ENCODE measurements around the gene WDR76. TPM values are rescaled to one million over a fixed set of nuclear protein-coding genes. Genes with fewer than 3 reads are reported as not detected.
A peak's percentile ranks its signal among the peaks of the same experiment; 100 is the strongest.

The WDR76 gene
- total RNA-seq, 3 donors from 2014 or later: 4.1 to 9.1 (median 8.0) TPM

- Histone ChIP-seq H3K36me3 (ENCODE audit: low read depth) (no peaks in the 10 kb centered on the region), H3K4me3 (no peak overlapping the region), H3K9me3 (no peaks in the 10 kb centered on the region), H3K4me1 (ENCODE audit: low read depth) (no peaks in the 10 kb centered on the region)
- intact Hi-C loops (cut with DNase I, micrococcal nuclease): no loop called here
- TF ChIP-seq, protein P1, sequence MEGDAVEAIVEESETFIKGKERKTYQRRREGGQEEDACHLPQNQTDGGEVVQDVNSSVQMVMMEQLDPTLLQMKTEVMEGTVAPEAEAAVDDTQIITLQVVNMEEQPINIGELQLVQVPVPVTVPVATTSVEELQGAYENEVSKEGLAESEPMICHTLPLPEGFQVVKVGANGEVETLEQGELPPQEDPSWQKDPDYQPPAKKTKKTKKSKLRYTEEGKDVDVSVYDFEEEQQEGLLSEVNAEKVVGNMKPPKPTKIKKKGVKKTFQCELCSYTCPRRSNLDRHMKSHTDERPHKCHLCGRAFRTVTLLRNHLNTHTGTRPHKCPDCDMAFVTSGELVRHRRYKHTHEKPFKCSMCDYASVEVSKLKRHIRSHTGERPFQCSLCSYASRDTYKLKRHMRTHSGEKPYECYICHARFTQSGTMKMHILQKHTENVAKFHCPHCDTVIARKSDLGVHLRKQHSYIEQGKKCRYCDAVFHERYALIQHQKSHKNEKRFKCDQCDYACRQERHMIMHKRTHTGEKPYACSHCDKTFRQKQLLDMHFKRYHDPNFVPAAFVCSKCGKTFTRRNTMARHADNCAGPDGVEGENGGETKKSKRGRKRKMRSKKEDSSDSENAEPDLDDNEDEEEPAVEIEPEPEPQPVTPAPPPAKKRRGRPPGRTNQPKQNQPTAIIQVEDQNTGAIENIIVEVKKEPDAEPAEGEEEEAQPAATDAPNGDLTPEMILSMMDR (IDR thresholded peaks at IDR 0.05): no peak
- no peak for DNase-seq
- no peak for ATAC-seq
Measured at GRCh38 chr15:43896543-43896942, 69.7 kb downstream of the WDR76 start.

DNA sequence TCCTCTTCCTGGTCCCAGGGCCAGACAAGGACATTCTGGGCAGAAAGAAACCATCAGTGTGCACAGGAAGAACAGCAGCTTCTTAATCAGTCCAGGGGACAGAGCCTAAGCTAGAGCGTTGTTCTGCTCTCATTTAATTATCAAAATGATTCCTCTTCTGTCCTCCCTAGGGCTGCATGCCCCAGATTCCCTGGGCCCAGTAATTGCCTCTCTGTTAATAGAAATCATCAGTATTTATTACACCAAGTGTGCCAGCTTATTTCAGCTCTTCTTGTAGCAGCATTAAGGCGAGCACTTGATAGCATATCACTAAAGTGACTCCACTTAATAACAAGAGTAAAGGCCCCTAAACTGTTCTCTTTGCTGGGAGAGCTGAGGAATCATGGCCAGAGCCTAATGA lies 72.1 kb downstream of the WDR76 start:
- DNase-seq: no peak

GRCh38 chr15:43899928-43900327 lies 73.1 kb downstream of the WDR76 start:
- no peak overlapping the region for H3K4me3 ChIP-seq
- TF ChIP-seq, protein P1 (IDR thresholded peaks at IDR 0.05): no peak
- no peaks in the 10 kb centered on the region for H3K36me3 ChIP-seq (ENCODE audit: low read depth)
- no peak for DNase-seq
- no peak for ATAC-seq
- H3K4me1 ChIP-seq (ENCODE audit: low read depth): no peaks in the 10 kb centered on the region
- no peaks in the 10 kb centered on the region for H3K9me3 ChIP-seq
- intact Hi-C loops (cut with DNase I, micrococcal nuclease): loop anchor here (10.0 kb wide), 1 partner anchor 165 kb away; no protein-coding TSS in a partner anchor

More for the DNA sequence above, 72.1 kb downstream of the WDR76 start:
- Histone ChIP-seq H3K36me3 (ENCODE audit: low read depth) (no peaks in the 10 kb centered on the region), H3K4me1 (ENCODE audit: low read depth) (no peaks in the 10 kb centered on the region), H3K4me3 (no peak overlapping the region), H3K9me3 (no peaks in the 10 kb centered on the region)
- intact Hi-C loops (cut with DNase I, micrococcal nuclease): no loop called here
- no peak for ATAC-seq
- TF ChIP-seq, protein P1 (IDR thresholded peaks at IDR 0.05): no peak

- TF ChIP-seq, protein P1 (IDR thresholded peaks at IDR 0.05): no peak
- Histone ChIP-seq H3K36me3 (ENCODE audit: low read depth) (no peaks in the 10 kb centered on the region), H3K4me3 (no peak overlapping the region), H3K9me3 (no peaks in the 10 kb centered on the region), H3K4me1 (ENCODE audit: low read depth) (no peaks in the 10 kb centered on the region)
- ATAC-seq (no peak), DNase-seq (no peak)
- intact Hi-C loops (cut with DNase I, micrococcal nuclease): loop anchor here (10.0 kb wide), 1 partner anchor 164 kb away; no protein-coding TSS in a partner anchor
Measured at GRCh38 chr15:43900996-43901395, 74.2 kb downstream of the WDR76 start.

DNA sequence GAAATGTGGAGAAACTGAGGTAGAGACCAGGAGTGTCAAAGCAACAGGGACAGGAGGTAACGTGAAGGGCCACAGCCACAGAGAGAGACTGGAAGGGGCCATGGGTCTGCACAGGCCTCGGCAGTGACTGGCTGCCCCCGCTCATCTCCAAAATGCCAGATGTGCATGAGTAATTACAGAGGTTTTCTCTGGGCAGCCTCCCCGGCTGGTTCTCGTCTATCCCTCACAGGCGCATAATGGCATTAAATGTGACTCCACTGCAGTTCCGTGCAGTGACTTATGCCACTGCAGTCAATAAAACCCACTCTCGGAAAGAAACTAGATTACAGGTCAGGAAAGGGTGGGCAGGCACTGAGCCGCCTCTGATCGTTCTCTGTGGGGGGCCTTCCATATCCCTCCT lies 74.7 kb downstream of the WDR76 start:
- Histone ChIP-seq H3K9me3 (no peaks in the 10 kb centered on the region), H3K4me3 (no peak overlapping the region), H3K4me1 (ENCODE audit: low read depth) (no peaks in the 10 kb centered on the region), H3K36me3 (ENCODE audit: low read depth) (no peaks in the 10 kb centered on the region)
- DNase-seq (no peak), ATAC-seq (no peak)
- intact Hi-C loops (cut with DNase I, micrococcal nuclease): loop anchor here (10.0 kb wide), 1 partner anchor 163 kb away; no protein-coding TSS in a partner anchor
- TF ChIP-seq, protein P1 (IDR thresholded peaks at IDR 0.05): no peak

DNA sequence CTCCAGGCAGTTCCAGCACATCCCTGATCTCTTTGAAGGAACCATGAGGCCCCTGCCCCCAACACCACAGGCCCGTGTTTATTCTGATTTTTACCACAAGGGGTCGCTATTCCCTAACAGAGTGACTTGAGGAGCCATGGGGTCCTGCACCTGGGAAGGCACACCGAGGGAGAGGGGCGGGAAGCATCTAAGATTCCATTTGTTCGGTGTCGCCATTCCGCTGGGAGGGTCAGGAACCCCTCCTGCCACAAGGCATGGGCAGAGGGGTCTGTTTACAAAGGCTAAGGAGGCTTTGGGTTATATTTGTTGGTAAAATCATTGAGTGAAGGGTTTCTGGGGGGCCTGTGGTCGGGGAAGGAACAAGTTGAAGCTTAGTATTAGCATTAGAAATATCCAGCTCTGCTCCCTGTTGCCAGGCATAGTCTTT lies 77.1 kb downstream of the WDR76 start:
- Histone ChIP-seq H3K4me1 (ENCODE audit: low read depth) (no peaks in the 10 kb centered on the region), H3K4me3 (no peak overlapping the region), H3K36me3 (ENCODE audit: low read depth) (no peaks in the 10 kb centered on the region), H3K9me3 (no peaks in the 10 kb centered on the region)
- peak in 2 of 3 donors; percentile 25 to 73 for DNase-seq
- peak; percentile 68 for ATAC-seq
- intact Hi-C loops (cut with DNase I, micrococcal nuclease): loop anchor here (10.0 kb wide), 1 partner anchor 161 kb away; no protein-coding TSS in a partner anchor
- TF ChIP-seq, protein P1 (IDR thresholded peaks at IDR 0.05): peak; percentile 64
